Measurements from ENCODE around the gene ZBTB17.
"Not testable (repeated sequence)": the region's sequence is repeated elsewhere in the genome, so short reads cannot be mapped to it uniquely, and the experiment has no call there.

The ZBTB17 gene

GRCh38 chr1:15975805-15976680 is at the start of gene ZBTB17:
Gene ZBTB17 (minus strand): TSS chr1:15976101. CDS start chr1:15948495, 27,606 bp downstream.
- peak; percentile 96 for DNase-seq

- DNase-seq: no peak
Observed at GRCh38 chr1:16023050-16023653, 47.3 kb upstream of the ZBTB17 start.

GRCh38 chr1:16022393-16022792 is 46.5 kb upstream of the ZBTB17 start:
- DNase-seq: no peak

GRCh38 chr1:16021681-16022080 is 45.8 kb upstream of the ZBTB17 start, which contains the start of gene CLCNKA:
Gene CLCNKA (plus strand): TSS chr1:16022036. CDS start chr1:16022620, 584 bp downstream.
- DNase-seq: no peak

DNA sequence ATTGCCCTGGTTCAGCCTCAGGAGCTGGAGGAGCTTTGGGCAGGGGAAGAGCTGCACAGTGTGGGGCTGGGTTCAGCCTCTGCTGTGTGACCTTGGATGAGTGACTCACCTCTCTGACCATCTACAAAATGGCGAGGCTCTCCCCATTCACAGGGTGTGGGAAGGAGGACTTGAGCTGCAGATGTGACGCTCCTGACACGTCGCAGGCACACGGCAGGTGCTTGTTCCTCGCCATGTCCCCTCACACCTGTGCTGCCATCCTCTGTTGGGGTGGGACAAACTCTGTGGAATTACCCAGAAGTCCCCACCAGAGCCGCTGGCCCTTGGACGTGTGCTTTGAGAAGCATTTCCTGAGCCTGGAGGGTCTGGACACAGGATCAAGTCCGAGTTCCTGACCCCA is 45.0 kb upstream of the ZBTB17 start:
- DNase-seq: not testable (repeated sequence)

DNA sequence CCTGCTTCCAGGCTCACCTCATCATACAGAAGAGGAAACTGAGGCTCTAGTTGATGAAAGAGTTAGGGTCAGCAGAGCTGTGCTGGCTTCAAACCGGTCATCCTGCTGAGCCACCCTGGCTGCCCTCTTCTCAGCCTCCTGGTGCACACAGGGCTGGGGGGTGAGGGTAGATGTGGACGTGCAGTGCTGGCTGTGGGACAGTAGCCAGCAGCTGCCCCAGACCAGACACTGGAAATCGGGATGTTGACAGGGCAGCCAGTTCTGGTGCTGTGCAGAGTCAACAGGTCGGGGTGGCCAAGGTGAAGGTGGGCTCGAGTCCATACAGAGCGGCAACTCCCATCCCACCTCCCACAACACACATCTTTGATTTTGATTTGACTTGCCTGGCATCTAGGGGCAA is 44.4 kb upstream of the ZBTB17 start:
- no peak for DNase-seq

DNA sequence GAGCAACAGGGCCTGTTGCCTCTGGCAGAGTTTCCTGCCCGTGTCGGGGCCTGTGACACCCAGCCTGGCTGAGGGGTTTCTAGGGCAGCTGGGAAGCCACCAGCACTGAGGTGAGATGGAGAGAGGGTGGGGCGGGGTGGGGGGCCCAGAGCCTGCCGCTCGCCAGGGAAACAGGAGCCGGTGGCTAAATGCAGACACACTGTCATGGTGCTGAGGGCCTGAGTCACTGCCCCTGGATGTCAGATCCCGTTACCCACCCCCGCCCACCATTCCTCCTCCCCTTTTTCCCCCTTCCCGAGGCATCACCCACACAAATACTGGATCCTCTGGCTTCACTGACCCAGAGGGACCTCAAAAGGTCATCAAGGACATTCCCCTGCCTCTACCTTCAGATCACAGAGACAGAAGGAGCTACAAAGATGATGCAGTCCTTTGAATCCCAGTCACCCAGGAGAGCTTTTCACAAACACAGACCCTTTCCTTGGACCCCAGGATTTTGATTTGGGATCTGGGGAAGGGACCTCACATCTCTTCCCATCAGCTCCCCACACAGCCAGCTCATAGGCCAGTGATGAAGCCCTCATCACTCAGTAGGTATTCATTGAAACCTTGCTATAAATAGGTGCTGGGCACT is 43.9 kb upstream of the ZBTB17 start:
- DNase-seq: no peak

DNA sequence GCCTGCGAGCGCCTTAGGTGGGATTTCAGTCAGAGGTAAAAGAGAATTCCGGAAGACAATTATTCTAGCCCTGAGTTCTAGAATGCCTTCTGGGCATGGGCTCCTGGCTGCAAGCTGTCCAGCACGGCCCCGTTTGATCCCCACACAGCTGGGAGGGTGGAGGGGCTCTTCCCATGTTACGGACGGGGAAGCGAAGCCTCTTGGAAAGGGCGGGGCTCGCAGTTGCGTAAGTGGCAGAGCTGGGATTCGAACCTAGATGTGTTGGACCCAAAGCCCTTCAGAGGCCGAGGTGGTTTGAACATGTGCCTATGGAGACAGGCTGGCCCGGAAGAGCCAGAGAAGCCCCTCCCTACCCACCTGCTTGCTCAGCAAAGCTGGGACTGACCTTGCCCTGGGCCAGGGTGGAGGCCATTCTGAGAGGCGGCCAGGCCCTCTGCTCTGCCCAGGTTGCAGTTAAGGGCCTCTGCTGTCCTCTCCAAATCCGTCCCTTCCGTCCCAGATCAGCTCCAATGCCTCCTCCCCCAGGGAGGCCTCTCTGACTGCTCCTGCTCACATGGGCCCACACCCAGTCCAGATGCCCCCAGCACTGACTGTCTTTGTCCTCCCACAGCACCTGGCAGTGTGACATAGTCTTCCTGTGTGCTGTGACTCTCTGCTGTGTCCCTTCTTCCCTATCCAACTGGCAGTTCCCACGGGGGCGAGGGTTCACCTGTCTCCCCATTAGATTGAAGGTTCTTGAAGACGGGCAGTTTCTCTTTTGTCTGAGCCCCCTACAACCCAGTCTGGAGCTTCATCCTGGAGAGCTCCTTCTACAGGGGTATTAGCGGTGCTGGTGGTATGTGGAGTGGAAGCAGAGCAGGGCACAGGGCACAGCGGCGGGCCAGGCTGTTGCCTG is 43.1 kb upstream of the ZBTB17 start:
- no peak for DNase-seq

GRCh38 chr1:16018308-16018707 is 42.4 kb upstream of the ZBTB17 start:
- no peak for DNase-seq

DNA sequence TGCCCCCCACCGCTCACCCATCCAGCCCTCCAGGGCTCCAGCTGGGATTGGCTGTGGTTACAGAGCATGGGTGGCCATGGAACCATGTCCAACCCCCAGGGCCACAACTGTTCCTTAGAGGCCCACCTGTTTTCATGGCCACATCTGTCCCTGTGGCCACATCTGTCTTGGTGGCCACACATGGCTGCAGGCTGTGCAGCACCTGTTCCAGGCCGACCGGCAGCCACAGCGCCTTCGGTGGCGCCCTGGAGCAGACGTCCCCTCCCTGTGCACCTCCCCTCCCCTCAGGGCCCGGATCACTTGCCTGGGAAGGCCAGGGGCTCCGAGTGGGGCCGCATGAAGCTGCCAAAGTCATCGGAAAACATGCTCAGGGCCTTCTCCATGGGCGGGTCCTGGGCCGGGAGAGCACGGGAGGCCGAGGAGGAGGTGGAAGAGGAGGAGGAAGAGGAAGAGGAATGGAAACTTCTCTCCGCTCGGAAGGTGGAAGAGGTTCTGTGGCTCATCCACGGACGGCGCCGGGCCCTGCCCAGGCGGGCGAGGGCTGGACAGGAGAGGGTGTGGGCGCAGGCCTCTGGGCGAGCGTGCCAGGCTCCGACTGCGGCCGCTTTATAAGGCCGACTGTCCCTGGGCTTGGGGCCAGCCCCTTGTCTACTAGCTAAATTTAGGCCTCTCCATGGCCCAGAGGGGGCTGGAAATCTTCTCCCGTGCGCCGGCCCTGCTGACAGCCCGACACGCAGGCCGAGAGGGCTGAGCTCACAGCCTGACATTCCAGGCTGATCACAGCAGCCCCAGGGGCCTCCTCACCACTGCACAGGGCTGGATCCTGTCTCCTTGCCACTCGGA is 41.8 kb upstream of the ZBTB17 start, which contains the start of gene HSPB7:
Gene HSPB7 (minus strand): TSS at position 583 of the 843 bp plus-strand sequence. CDS start 80 bp downstream, at position 503.
- no peak for DNase-seq

DNA sequence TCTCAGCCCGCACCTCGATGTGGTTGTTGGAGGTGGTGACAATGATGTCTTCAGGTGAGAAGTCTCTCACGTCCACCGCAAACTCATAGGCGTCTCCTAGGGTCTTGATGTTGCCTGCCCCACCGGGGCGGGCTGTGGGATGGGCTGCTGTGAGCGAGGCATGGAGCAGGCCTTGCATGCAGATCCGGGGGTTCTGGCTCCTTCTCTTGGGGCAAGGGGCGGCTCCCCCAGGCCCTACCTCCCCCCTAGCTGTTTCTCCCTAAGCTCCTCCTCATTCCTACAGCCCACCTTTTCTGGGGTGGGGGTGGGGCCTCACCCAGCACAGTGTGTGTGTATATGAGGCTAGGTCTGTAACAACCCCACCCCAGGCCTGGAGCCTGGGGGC is 41.2 kb upstream of the ZBTB17 start:
- no peak for DNase-seq

DNA sequence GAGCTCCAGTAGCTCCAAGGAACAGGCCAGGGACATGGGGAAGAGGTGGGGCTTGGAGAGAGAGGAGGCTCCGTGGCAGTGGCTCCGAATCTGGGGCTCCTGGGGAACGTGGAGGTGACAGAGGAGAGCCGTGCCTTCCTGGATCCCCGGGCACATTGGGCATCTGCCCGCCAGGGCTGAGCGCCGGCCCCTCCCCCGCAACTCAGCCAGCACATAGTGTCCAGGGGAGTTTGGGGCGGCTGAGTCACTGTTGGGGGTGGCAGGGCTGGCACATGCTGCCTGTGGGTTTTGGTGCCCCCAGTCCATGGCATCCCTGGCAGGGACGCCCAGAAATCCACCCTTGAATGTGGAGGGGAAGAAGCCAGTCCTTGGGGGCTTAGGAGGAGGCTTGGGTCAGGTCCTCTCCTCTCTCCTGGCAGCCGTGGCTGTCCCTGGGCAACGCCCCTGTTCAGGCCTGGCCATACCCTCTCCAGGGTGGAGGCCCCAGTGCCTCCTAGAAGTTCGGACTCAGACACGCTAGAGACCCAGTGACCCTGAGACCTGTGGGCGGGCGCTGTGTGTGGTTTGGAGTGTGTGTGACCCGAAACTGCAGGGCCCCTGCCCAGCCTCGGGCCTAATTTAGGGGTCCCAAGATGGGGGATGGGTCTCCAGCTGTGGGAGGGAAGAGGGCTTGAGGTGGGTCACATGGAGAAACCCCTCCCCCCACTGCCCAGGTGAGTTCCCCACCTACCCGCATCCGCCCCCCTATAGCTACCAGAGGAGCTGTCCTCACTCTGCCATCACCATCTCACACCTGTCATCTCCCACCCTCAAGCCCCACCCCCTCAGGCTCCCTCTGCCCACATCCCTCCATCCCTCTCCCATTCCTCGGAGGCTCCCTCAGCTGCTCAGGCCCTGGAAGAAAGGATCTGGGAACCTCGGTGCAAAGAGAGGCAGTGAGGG is 40.3 kb upstream of the ZBTB17 start:
- DNase-seq: no peak

GRCh38 chr1:16015491-16015890 is 39.6 kb upstream of the ZBTB17 start:
- no peak for DNase-seq

GRCh38 chr1:16014509-16015482 is 38.9 kb upstream of the ZBTB17 start:
- peak in 1 of 2 experiments; percentile 34 for DNase-seq

DNA sequence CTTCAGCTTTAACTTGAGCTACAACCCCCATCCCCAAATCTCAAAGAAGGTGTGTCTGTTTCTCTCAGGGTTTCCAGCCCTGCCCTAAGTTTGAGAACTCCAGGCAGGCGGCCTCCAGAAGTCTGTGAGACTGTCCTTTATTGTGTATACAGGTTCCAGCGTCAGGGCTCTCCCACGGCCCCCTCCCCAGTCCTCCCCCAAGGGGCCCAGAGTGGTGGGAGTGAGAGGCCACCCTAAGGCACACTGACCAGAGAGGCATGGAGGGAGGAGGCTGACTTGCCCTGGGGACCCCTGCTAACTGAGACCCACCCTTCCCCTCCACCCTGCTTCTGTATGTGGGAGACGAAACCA is 38.0 kb upstream of the ZBTB17 start:
- no peak for DNase-seq

DNA sequence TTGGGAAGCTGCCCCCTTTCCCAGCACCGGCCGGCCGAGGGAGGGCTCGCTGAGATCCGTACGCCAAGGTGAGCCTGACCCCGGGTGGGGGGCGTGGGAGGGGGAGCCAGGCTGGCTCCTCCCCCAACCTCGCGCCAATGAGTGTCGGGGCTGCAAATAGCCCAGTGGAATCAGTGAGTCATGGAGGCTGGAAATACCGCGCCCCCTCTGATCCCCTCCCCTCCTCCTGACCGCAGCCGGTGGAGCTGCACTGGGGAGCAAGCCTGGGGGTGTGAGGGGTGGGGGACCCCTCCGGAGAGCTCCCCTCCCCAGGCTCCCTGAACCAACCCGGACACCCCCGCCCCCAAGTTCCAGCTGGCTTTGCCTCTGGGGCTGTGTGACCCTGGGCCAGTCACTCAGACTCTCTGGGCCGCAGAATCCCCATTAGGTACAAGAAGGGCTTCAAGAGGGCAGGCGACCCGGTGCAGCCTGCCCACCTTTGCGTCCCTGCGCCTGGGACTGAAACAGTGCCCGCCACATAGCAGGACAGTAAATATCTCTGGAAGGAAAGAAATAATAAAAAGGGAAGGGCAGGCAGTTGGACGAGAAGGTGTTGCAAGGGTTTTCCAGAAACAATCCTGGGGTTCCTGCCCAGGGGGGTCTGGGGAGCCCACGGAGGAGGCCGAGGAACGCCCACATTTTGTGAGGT is 37.5 kb upstream of the ZBTB17 start:
- peak; percentile 39 to 52 for DNase-seq

- DNase-seq: peak; percentile 37 to 50
Observed at GRCh38 chr1:16012590-16013219, 36.8 kb upstream of the ZBTB17 start.

GRCh38 chr1:16011936-16012589 is 36.2 kb upstream of the ZBTB17 start:
- DNase-seq: no peak
